Peyer's patch (tissue), 4 donors: Measurements from ENCODE around the gene TGFBR1.

Source experiments
- POLR2A ChIP-seq, 2 donors: fragments of 450-650 bp; IDR thresholded peaks; one replicate each; pipeline ENCODE4 v1.5.1; 2017; ENCODE audit warnings: antibody characterized with exemption in 2 of 2, mild to moderate bottlenecking in 2 of 2, moderate library complexity in 2 of 2
- TF ChIP-seq, protein P1 (sequence below), 6 experiments: fragments of 450-650 bp in 4 of 6; fragments of 200-600 bp in 2 of 6; sonication (generic) in 1 of 6; IDR thresholded peaks; one replicate each; pipeline ENCODE4 v1.5.1; 2017 to 2019; ENCODE audit warnings: antibody characterized with exemption in 6 of 6, mild to moderate bottlenecking in 3 of 6, moderate library complexity in 1 of 6

DNA sequence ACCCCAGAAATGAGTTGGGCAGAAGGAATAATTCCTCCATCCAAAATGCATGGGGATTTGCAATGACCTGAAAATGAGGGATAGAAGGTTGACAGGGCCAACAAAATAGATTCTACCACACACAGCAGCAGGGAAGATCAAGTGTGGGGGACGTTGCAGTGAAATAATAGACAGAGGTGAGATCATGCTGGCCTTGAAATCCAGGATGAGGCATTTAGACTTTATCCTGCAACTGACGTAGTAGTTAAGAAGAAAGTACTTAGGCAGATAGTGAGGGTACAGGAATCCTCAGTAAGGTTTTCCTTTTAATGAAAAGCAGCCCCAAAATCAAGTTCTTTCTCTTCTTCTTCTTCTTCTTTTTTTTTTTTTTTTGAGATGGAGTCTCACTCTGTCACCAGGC lies 31.6 kb upstream of the TGFBR1 start:
- no peak for TF ChIP-seq POLR2A (IDR thresholded peaks at IDR 0.05)
- TF ChIP-seq, protein P1, sequence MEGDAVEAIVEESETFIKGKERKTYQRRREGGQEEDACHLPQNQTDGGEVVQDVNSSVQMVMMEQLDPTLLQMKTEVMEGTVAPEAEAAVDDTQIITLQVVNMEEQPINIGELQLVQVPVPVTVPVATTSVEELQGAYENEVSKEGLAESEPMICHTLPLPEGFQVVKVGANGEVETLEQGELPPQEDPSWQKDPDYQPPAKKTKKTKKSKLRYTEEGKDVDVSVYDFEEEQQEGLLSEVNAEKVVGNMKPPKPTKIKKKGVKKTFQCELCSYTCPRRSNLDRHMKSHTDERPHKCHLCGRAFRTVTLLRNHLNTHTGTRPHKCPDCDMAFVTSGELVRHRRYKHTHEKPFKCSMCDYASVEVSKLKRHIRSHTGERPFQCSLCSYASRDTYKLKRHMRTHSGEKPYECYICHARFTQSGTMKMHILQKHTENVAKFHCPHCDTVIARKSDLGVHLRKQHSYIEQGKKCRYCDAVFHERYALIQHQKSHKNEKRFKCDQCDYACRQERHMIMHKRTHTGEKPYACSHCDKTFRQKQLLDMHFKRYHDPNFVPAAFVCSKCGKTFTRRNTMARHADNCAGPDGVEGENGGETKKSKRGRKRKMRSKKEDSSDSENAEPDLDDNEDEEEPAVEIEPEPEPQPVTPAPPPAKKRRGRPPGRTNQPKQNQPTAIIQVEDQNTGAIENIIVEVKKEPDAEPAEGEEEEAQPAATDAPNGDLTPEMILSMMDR (IDR thresholded peaks at IDR 0.05): no peak
